GM10248 (cell line): ENCODE measurements around the gene DCAF17.

ENCODE experiments used
- CTCF ChIA-PET: fragments of 300-600 bp; sonication (Branson Sonifier 250); formaldehyde crosslinking; extraction: SDS; loops from one replicate; lab custom pipeline; 2021; ENCODE audit warnings: antibody characterized with exemption; lab: Yijun Ruan, JAX
- POLR2A ChIA-PET: fragments of 350-650 bp; sonication (Branson Sonifier 250); formaldehyde crosslinking; extraction: SDS; loops from one replicate; lab custom pipeline; 2020; ENCODE audit warnings: antibody characterized with exemption; lab: Yijun Ruan, JAX
- DNase-seq: peaks from one replicate; pipeline ENCODE4 v3.0.0; 2012; ENCODE audit errors: extremely low spot score
- CTCF ChIP-seq: IDR thresholded peaks from 2 replicates; pipeline ENCODE4 v1.5.1; 2012; ENCODE audit warnings: mild to moderate bottlenecking, low read depth; ENCODE audit errors: extremely low read depth, missing control alignments, control extremely low read depth

The DCAF17 gene

GRCh38 chr2:171401947-171402346 is 32.1 kb upstream of the DCAF17 start:
- CTCF ChIA-PET, result interaction anchor here (1.0 to 3.2 kb wide), 5 partner anchors 9 to 31 kb away, joined by 3 to 19 read pairs (median 4); no protein-coding TSS in a partner anchor
- TF ChIP-seq CTCF, result no peak

GRCh38 chr2:171402906-171403580 is 31.0 kb upstream of the DCAF17 start:
- ChIA-PET POLR2A (no interaction called here), CTCF (interaction anchor here (1.1 kb wide), 1 partner anchor 13 kb away, joined by 5 read pairs; no protein-coding TSS in a partner anchor)
- DNase-seq, result no peak
- TF ChIP-seq CTCF, result no peak

More at GRCh38 chr2:171401947-171402346, 32.1 kb upstream of the DCAF17 start:
- no peak for DNase-seq
- POLR2A ChIA-PET, result no interaction called here

- TF ChIP-seq CTCF, result no peak
- DNase-seq, result no peak
- POLR2A ChIA-PET, result no interaction called here
- CTCF ChIA-PET, result no interaction called here
These were observed 29.8 kb upstream of the DCAF17 start for GRCh38 chr2:171404261-171404660.

GRCh38 chr2:171404719-171405118 is 29.3 kb upstream of the DCAF17 start:
- no peak for TF ChIP-seq CTCF
- CTCF ChIA-PET, result no interaction called here
- DNase-seq, result no peak
- POLR2A ChIA-PET, result no interaction called here

- DNase-seq, result no peak
- CTCF ChIA-PET, result interaction anchor here (0.8 to 4.0 kb wide), 6 partner anchors 9 to 63 kb away, joined by 3 to 28 read pairs (median 6); no protein-coding TSS in a partner anchor
- TF ChIP-seq CTCF, result no peak
- POLR2A ChIA-PET, result interaction anchor here (0.7 to 1.3 kb wide), 2 partner anchors 9 to 11 kb away, joined by 3 read pairs; no protein-coding TSS in a partner anchor
These were observed 28.5 kb upstream of the DCAF17 start for GRCh38 chr2:171405546-171405945.

- no peak for TF ChIP-seq CTCF
- DNase-seq, result no peak
- POLR2A ChIA-PET, result interaction anchor here (0.7 to 1.3 kb wide), 2 partner anchors 8 to 10 kb away, joined by 3 read pairs; no protein-coding TSS in a partner anchor
- CTCF ChIA-PET, result interaction anchor here (0.8 to 4.0 kb wide), 6 partner anchors 9 to 63 kb away, joined by 3 to 28 read pairs (median 6); no protein-coding TSS in a partner anchor
These were observed 28.0 kb upstream of the DCAF17 start for GRCh38 chr2:171406044-171406443.
